T-helper 2 cell (primary cell): ENCODE results near the gene EGFR.
A peak's percentile ranks its signal among the peaks of the same experiment; 100 is the strongest.

Source experiments
- DNase-seq, 5 experiments: peaks; one replicate each; pipeline versions ENCODE4 v3.0.0 to v3.0.0-alpha.2; 2012 to 2022
- total RNA-seq, 2 donors: gene quantifications; one replicate each; lab custom pipeline; 2026; lab: John Stamatoyannopoulos, UW

Gene EGFR
- total RNA-seq, result 0 to 0.27 reads per million in 2 donors

GRCh38 chr7:55018361-55019190 lies at the start of gene EGFR:
Gene EGFR, plus strand, starts transcription at chr7:55019017. Its CDS starts 261 bp downstream, at chr7:55019278.
- no peak for DNase-seq

- DNase-seq, result no peak
These were observed 49.4 kb upstream of the EGFR start for GRCh38 chr7:54969208-54969967.

- no peak for DNase-seq
These were observed 46.0 kb upstream of the EGFR start for GRCh38 chr7:54972733-54973294.

- DNase-seq, result no peak
These were observed 40.3 kb upstream of the EGFR start for GRCh38 chr7:54978364-54979116.

- no peak for DNase-seq
These were observed 38.3 kb upstream of the EGFR start for GRCh38 chr7:54980521-54980920.

GRCh38 chr7:54981913-54982312 lies 36.9 kb upstream of the EGFR start:
- no peak for DNase-seq

GRCh38 chr7:54985426-54986330 lies 33.1 kb upstream of the EGFR start:
- DNase-seq, result no peak

- no peak for DNase-seq
These were observed 32.1 kb upstream of the EGFR start for GRCh38 chr7:54986716-54987115.

- no peak for DNase-seq
These were observed 31.0 kb upstream of the EGFR start for GRCh38 chr7:54987772-54988171.

- DNase-seq, result no peak
These were observed 30.3 kb upstream of the EGFR start for GRCh38 chr7:54988516-54988915.

- no peak for DNase-seq
These were observed 29.2 kb upstream of the EGFR start for GRCh38 chr7:54989453-54990225.

- DNase-seq, result no peak
These were observed 27.5 kb upstream of the EGFR start for GRCh38 chr7:54991341-54991740.

GRCh38 chr7:54992871-54993475 lies 25.8 kb upstream of the EGFR start:
- no peak for DNase-seq

- DNase-seq, result no peak
These were observed 23.7 kb upstream of the EGFR start for GRCh38 chr7:54995166-54995565.

- peak in 1 of 5 experiments; percentile 78 for DNase-seq
These were observed 23.0 kb upstream of the EGFR start for GRCh38 chr7:54995610-54996363.

- DNase-seq, result no peak
These were observed 22.4 kb upstream of the EGFR start for GRCh38 chr7:54996391-54996790.

- no peak for DNase-seq
These were observed 14.2 kb upstream of the EGFR start for GRCh38 chr7:55004579-55004978.

GRCh38 chr7:55005241-55005851 lies 13.5 kb upstream of the EGFR start:
- no peak for DNase-seq

- DNase-seq, result no peak
These were observed 12.3 kb upstream of the EGFR start for GRCh38 chr7:55006499-55006898.
